COLO829 (cell line): ENCODE measurements around the gene SFXN1.

Experiments used
- DNase-seq: peaks from one replicate; pipeline ENCODE4 v3.0.0; 2012; ENCODE audit warnings: low spot score

The SFXN1 gene

GRCh38 chr5:175465282-175465681 lies 13.1 kb upstream of the SFXN1 start:
- no peak for DNase-seq

- no peak for DNase-seq
Measured at GRCh38 chr5:175466700-175467318, 11.6 kb upstream of the SFXN1 start.

- DNase-seq: no peak
Measured at GRCh38 chr5:175467983-175468690, 10.2 kb upstream of the SFXN1 start.

GRCh38 chr5:175468892-175469291 lies 9.5 kb upstream of the SFXN1 start:
- DNase-seq: no peak

GRCh38 chr5:175469916-175470315 lies 8.4 kb upstream of the SFXN1 start:
- no peak for DNase-seq

GRCh38 chr5:175470781-175471180 lies 7.6 kb upstream of the SFXN1 start:
- DNase-seq: peak; percentile 54

GRCh38 chr5:175471196-175471595 lies 7.2 kb upstream of the SFXN1 start:
- DNase-seq: no peak

GRCh38 chr5:175471628-175472027 lies 6.7 kb upstream of the SFXN1 start:
- DNase-seq: no peak

- no peak for DNase-seq
Measured at GRCh38 chr5:175472378-175472777, 6.0 kb upstream of the SFXN1 start.

- no peak for DNase-seq
Measured at GRCh38 chr5:175475248-175475647, 3.1 kb upstream of the SFXN1 start.

- no peak for DNase-seq
Measured at GRCh38 chr5:175477440-175477839, 920 bp upstream of the SFXN1 start.

GRCh38 chr5:175478008-175478383 lies 364 bp upstream of the SFXN1 start:
- no peak for DNase-seq

GRCh38 chr5:175479125-175479881 lies 943 bp downstream of the SFXN1 start:
- no peak for DNase-seq

GRCh38 chr5:175483337-175483736 lies 5.0 kb downstream of the SFXN1 start:
- no peak for DNase-seq

GRCh38 chr5:175484322-175484721 lies 6.0 kb downstream of the SFXN1 start:
- no peak for DNase-seq

GRCh38 chr5:175484829-175485228 lies 6.5 kb downstream of the SFXN1 start:
- DNase-seq: no peak

- no peak for DNase-seq
Measured at GRCh38 chr5:175485631-175486030, 7.3 kb downstream of the SFXN1 start.

GRCh38 chr5:175487514-175488222 lies 9.3 kb downstream of the SFXN1 start:
- DNase-seq: no peak

GRCh38 chr5:175489693-175490443 lies 11.5 kb downstream of the SFXN1 start:
- DNase-seq: no peak

GRCh38 chr5:175491223-175491622 lies 12.9 kb downstream of the SFXN1 start:
- no peak for DNase-seq

GRCh38 chr5:175493260-175493659 lies 14.9 kb downstream of the SFXN1 start:
- DNase-seq: no peak

GRCh38 chr5:175493726-175494125 lies 15.4 kb downstream of the SFXN1 start:
- no peak for DNase-seq
